SK-N-SH treated with all-trans-retinoic acid at 6 μM for 48 hours (cell line): ENCODE data around the gene SLC38A8.

Experiments
- ATAC-seq: fragments of 200-7000 bp; cut with Tn5 transposase; 3 replicates; pipeline ENCODE4 v1.9.1; 2020; ENCODE audit warnings: mild to moderate bottlenecking, moderate library complexity
- ARNTL ChIP-seq: fragments of 450-650 bp; formaldehyde crosslinking; IDR thresholded peaks from 2 replicates; pipeline ENCODE4 v1.5.0; 2020; ENCODE audit warnings: low read depth, mild to moderate bottlenecking, moderate library complexity, borderline replicate concordance
- BACH2 ChIP-seq: fragments of 250-450 bp; sonication (Bioruptor Pico); IDR thresholded peaks from 2 replicates; pipeline ENCODE4 v1.9.0; 2021; ENCODE audit warnings: mild to moderate bottlenecking, borderline replicate concordance
- CSDC2 ChIP-seq: fragments of 250-450 bp; sonication (Bioruptor Pico); IDR thresholded peaks from 2 replicates; pipeline ENCODE4 v1.5.0; 2020; ENCODE audit warnings: mild to moderate bottlenecking, moderate library complexity
- ESRRG ChIP-seq: fragments of 250-450 bp; sonication (Bioruptor Pico); IDR thresholded peaks from 2 replicates; pipeline ENCODE4 v1.6.1; 2021; ENCODE audit warnings: mild to moderate bottlenecking
- GLIS3 ChIP-seq: fragments of 250-450 bp; sonication (Bioruptor Pico); IDR thresholded peaks from 2 replicates; pipeline ENCODE4 v1.5.0; 2020; ENCODE audit warnings: mild to moderate bottlenecking, moderate library complexity
- ISL1 ChIP-seq: fragments of 250-450 bp; sonication (Bioruptor Pico); IDR thresholded peaks from 2 replicates; pipeline ENCODE4 v2.1.2; 2022; ENCODE audit warnings: mild to moderate bottlenecking, moderate library complexity
- OSR1 ChIP-seq: fragments of 250-450 bp; sonication (Bioruptor Pico); IDR thresholded peaks from 2 replicates; pipeline ENCODE4 v1.8.0; 2022; ENCODE audit warnings: moderate library complexity, mild to moderate bottlenecking, inconsistent platforms
- PPARA ChIP-seq: fragments of 250-450 bp; sonication (Bioruptor Pico); IDR thresholded peaks from 2 replicates; pipeline ENCODE4 v1.5.0; 2020; ENCODE audit warnings: mild to moderate bottlenecking, borderline replicate concordance
- RARB ChIP-seq: fragments of 250-450 bp; sonication (Bioruptor Pico); IDR thresholded peaks from 2 replicates; pipeline ENCODE4 v1.8.0; 2021; ENCODE audit warnings: mild to moderate bottlenecking, moderate library complexity
- SNAI2 ChIP-seq: fragments of 250-450 bp; sonication (Bioruptor Pico); IDR thresholded peaks from 2 replicates; pipeline ENCODE4 v1.5.0; 2020; ENCODE audit warnings: mild to moderate bottlenecking, moderate library complexity
- TCF4 ChIP-seq: fragments of 250-450 bp; sonication (Bioruptor Pico); IDR thresholded peaks from 2 replicates; pipeline ENCODE4 v1.8.0; 2021; ENCODE audit warnings: mild to moderate bottlenecking, moderate library complexity, borderline replicate concordance
- TOX ChIP-seq: fragments of 250-450 bp; sonication (Bioruptor Pico); IDR thresholded peaks from 2 replicates; pipeline ENCODE4 v1.8.0; 2021; ENCODE audit warnings: mild to moderate bottlenecking, moderate library complexity, borderline replicate concordance
- ZC3H10 ChIP-seq: fragments of 250-450 bp; sonication (Bioruptor Pico); IDR thresholded peaks from 2 replicates; pipeline ENCODE4 v1.5.1; 2021; ENCODE audit warnings: mild to moderate bottlenecking, moderate library complexity
- ZFP3 ChIP-seq: fragments of 250-450 bp; sonication (Bioruptor Pico); IDR thresholded peaks from 2 replicates; pipeline ENCODE4 v1.5.0; 2020; ENCODE audit warnings: mild to moderate bottlenecking, moderate library complexity
- ZFP30 ChIP-seq: fragments of 450-650 bp; formaldehyde crosslinking; IDR thresholded peaks from 2 replicates; pipeline ENCODE4 v1.5.0; 2022; ENCODE audit warnings: mild to moderate bottlenecking, moderate library complexity
- ZNF565 ChIP-seq: fragments of 450-650 bp; formaldehyde crosslinking; conservative IDR thresholded peaks from 2 replicates; pipeline ENCODE4 v1.5.0; 2020; ENCODE audit warnings: low read depth, mild to moderate bottlenecking, moderate library complexity
- ZNF70 ChIP-seq: fragments of 450-650 bp; formaldehyde crosslinking; IDR thresholded peaks from 2 replicates; pipeline ENCODE4 v1.5.0; 2020; ENCODE audit warnings: mild to moderate bottlenecking, moderate library complexity
- ZNF8 ChIP-seq: fragments of 450-650 bp; formaldehyde crosslinking; IDR thresholded peaks from 2 replicates; pipeline ENCODE4 v1.5.0; 2020; ENCODE audit warnings: mild to moderate bottlenecking, moderate library complexity
- TF ChIP-seq, protein P1 (sequence below): fragments of 250-450 bp; sonication (Bioruptor Pico); IDR thresholded peaks from 2 replicates; pipeline ENCODE4 v1.5.1; 2020; ENCODE audit warnings: low read depth, mild to moderate bottlenecking, moderate library complexity
- TF ChIP-seq, protein P2 (sequence below): fragments of 250-450 bp; sonication (Bioruptor Pico); IDR thresholded peaks from 2 replicates; pipeline ENCODE4 v1.5.0; 2020; ENCODE audit warnings: mild to moderate bottlenecking, moderate library complexity
- TF ChIP-seq, protein P3 (sequence below): fragments of 250-450 bp; sonication (Bioruptor Pico); IDR thresholded peaks from 2 replicates; pipeline ENCODE4 v1.8.0; 2021; ENCODE audit warnings: low read depth, mild to moderate bottlenecking, moderate library complexity, borderline replicate concordance
- TF ChIP-seq, protein P4 (sequence below): fragments of 250-450 bp; sonication (Bioruptor Pico); IDR thresholded peaks from 2 replicates; pipeline ENCODE4 v1.8.0; 2020; ENCODE audit warnings: mild to moderate bottlenecking, moderate library complexity, borderline replicate concordance

The SLC38A8 gene

DNA sequence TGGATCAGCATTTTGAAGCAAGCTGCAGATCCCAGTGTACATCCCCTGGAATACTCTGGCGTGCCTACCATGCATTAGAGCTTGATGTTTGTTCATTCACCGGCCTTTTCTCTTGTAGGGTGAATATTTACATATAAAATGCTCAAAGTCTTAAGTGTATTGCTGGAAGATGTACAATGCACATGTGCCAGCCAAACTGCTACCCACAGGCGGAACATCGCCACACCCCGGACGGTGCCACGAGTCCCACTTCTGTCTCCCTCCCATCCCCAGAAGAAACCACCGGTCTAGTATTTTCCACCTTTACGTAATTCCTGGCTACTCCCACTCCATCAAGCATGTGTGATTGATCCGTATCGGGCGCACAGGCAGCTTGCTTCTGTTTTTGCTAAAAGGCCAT, 4.1 kb downstream of the SLC38A8 start:
- no peak for TF ChIP-seq ZNF8
- no peak for TF ChIP-seq ZNF70
- TF ChIP-seq BACH2, result no peak
- TF ChIP-seq SNAI2 (CRISPR knock-in tag), result no peak
- TF ChIP-seq RARB (CRISPR knock-in tag), result no peak
- TF ChIP-seq TCF4 (CRISPR knock-in tag), result no peak
- TF ChIP-seq CSDC2 (CRISPR knock-in tag), result no peak
- TF ChIP-seq, protein P1, sequence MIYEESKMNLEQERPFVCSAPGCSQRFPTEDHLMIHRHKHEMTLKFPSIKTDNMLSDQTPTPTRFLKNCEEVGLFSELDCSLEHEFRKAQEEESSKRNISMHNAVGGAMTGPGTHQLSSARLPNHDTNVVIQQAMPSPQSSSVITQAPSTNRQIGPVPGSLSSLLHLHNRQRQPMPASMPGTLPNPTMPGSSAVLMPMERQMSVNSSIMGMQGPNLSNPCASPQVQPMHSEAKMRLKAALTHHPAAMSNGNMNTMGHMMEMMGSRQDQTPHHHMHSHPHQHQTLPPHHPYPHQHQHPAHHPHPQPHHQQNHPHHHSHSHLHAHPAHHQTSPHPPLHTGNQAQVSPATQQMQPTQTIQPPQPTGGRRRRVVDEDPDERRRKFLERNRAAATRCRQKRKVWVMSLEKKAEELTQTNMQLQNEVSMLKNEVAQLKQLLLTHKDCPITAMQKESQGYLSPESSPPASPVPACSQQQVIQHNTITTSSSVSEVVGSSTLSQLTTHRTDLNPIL, result no peak
- TF ChIP-seq ZNF565 (CRISPR knock-in tag), result no peak
- TF ChIP-seq PPARA (CRISPR knock-in tag), result no peak
- no peak for TF ChIP-seq ARNTL (CRISPR knock-in tag)

DNA sequence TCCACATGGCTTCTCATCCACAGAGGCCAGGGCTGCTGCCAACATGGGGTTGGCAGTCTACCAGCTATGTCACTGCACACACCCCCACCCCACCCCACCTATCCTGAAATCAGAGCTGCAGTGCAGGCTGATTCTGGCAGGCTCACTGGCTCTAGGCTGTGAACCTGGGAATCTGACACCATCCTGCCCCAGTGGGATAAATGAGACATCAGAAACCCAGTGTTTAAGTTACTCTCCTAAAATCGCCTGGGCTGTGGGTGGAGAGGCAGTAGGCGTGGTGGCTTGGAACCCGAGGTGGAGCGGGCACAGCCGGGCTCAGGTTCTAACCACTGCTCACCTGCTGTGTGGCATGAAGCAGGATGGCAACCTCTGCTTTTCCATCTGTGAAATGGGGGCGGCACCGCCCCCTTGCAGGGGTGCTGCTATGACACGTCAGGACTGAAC, 5.6 kb downstream of the SLC38A8 start:
- TF ChIP-seq, protein P1, result no peak
- TF ChIP-seq ESRRG (no peak), PPARA (CRISPR knock-in tag) (no peak), ZFP3 (CRISPR knock-in tag) (no peak), BACH2 (no peak), CSDC2 (CRISPR knock-in tag) (no peak), RARB (CRISPR knock-in tag) (no peak), GLIS3 (no peak), ZNF8 (no peak), ISL1 (CRISPR knock-in tag) (no peak), ZC3H10 (CRISPR knock-in tag) (no peak), TOX (no peak), ZFP30 (no peak), ARNTL (CRISPR knock-in tag) (no peak), ZNF565 (CRISPR knock-in tag) (no peak), OSR1 (CRISPR knock-in tag) (no peak)
- TF ChIP-seq, protein P2, sequence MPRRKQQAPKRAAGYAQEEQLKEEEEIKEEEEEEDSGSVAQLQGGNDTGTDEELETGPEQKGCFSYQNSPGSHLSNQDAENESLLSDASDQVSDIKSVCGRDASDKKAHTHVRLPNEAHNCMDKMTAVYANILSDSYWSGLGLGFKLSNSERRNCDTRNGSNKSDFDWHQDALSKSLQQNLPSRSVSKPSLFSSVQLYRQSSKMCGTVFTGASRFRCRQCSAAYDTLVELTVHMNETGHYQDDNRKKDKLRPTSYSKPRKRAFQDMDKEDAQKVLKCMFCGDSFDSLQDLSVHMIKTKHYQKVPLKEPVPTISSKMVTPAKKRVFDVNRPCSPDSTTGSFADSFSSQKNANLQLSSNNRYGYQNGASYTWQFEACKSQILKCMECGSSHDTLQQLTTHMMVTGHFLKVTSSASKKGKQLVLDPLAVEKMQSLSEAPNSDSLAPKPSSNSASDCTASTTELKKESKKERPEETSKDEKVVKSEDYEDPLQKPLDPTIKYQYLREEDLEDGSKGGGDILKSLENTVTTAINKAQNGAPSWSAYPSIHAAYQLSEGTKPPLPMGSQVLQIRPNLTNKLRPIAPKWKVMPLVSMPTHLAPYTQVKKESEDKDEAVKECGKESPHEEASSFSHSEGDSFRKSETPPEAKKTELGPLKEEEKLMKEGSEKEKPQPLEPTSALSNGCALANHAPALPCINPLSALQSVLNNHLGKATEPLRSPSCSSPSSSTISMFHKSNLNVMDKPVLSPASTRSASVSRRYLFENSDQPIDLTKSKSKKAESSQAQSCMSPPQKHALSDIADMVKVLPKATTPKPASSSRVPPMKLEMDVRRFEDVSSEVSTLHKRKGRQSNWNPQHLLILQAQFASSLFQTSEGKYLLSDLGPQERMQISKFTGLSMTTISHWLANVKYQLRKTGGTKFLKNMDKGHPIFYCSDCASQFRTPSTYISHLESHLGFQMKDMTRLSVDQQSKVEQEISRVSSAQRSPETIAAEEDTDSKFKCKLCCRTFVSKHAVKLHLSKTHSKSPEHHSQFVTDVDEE, result no peak
- TF ChIP-seq, protein P3, sequence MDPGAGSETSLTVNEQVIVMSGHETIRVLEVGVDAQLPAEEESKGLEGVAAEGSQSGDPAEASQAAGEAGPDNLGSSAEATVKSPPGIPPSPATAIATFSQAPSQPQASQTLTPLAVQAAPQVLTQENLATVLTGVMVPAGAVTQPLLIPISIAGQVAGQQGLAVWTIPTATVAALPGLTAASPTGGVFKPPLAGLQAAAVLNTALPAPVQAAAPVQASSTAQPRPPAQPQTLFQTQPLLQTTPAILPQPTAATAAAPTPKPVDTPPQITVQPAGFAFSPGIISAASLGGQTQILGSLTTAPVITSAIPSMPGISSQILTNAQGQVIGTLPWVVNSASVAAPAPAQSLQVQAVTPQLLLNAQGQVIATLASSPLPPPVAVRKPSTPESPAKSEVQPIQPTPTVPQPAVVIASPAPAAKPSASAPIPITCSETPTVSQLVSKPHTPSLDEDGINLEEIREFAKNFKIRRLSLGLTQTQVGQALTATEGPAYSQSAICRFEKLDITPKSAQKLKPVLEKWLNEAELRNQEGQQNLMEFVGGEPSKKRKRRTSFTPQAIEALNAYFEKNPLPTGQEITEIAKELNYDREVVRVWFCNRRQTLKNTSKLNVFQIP, result no peak
- TF ChIP-seq, protein P4, sequence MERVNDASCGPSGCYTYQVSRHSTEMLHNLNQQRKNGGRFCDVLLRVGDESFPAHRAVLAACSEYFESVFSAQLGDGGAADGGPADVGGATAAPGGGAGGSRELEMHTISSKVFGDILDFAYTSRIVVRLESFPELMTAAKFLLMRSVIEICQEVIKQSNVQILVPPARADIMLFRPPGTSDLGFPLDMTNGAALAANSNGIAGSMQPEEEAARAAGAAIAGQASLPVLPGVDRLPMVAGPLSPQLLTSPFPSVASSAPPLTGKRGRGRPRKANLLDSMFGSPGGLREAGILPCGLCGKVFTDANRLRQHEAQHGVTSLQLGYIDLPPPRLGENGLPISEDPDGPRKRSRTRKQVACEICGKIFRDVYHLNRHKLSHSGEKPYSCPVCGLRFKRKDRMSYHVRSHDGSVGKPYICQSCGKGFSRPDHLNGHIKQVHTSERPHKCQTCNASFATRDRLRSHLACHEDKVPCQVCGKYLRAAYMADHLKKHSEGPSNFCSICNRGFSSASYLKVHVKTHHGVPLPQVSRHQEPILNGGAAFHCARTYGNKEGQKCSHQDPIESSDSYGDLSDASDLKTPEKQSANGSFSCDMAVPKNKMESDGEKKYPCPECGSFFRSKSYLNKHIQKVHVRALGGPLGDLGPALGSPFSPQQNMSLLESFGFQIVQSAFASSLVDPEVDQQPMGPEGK (CRISPR knock-in tag), result no peak
- ATAC-seq, result no peak

More for the DNA sequence above, 4.1 kb downstream of the SLC38A8 start:
- no peak for ATAC-seq

DNA sequence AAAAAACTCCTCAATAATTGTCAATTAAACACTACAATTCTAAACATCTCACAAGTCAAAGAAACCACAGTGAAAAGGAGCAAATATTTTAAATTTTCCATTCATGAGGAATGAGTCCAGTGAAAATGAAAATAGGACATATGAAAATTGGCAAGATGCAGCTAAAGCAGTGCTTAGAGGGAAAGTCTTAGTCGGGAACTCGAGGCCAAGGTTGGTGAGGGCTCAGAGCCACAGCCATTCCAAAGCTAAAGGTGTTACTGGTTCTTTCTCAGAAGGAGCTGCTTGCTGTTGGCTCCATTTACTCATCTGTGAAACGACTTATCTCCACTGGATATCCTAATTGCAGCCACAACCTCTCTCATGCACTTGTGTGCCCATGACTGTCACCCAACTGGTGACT, 6.5 kb downstream of the SLC38A8 start:
- no peak for ATAC-seq
- TF ChIP-seq ZNF8, result no peak

DNA sequence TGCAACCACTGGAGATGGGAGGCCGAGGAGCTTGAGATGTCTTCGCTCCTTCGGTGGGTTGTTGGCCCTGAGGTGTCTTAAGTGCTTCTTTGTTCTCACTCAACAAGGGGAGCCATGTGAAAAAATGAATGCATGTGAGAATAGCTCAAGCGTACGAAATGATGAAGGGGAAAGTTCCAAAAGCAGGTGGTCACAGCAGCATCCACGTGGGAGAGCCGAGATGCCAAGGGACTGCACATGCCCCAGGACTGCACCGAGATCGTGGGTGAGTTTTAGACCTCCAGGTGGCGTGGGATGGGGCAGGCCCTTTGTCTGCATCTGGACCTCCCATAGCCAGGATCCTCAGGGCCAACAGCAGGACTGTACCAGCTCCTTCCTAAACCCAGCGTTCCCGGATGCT, 8.1 kb downstream of the SLC38A8 start:
- ATAC-seq, result no peak
- TF ChIP-seq PPARA (CRISPR knock-in tag) (no peak), ZC3H10 (CRISPR knock-in tag) (no peak), ZNF8 (no peak), SNAI2 (CRISPR knock-in tag) (no peak), GLIS3 (no peak), ISL1 (CRISPR knock-in tag) (no peak), ARNTL (CRISPR knock-in tag) (no peak), RARB (CRISPR knock-in tag) (no peak), TOX (no peak), CSDC2 (CRISPR knock-in tag) (no peak), OSR1 (CRISPR knock-in tag) (no peak)
- TF ChIP-seq, protein P2, result no peak
- TF ChIP-seq, protein P4 (CRISPR knock-in tag), result no peak
